Measurements from ENCODE around the gene FAM193B.

The FAM193B gene

GRCh38 chr5:177484902-177485549, 69.3 kb downstream of the FAM193B start:
- H3K36me3 ChIP-seq (ENCODE audit: control insufficient read depth, insufficient read depth, low read length) = peaks cover 49% of the 10 kb centered on the region
- H3K9me3 ChIP-seq (ENCODE audit: control insufficient read depth, insufficient read depth, low read length) = no peaks in the 10 kb centered on the region

GRCh38 chr5:177483994-177484901, 70.1 kb downstream of the FAM193B start:
- peaks cover 41% of the 10 kb centered on the region for H3K36me3 ChIP-seq (ENCODE audit: control insufficient read depth, insufficient read depth, low read length)
- H3K4me1 ChIP-seq (ENCODE audit: control insufficient read depth, insufficient read depth, low read length) = no peaks in the 10 kb centered on the region
- no peak overlapping the region for H3K4me3 ChIP-seq (ENCODE audit: low read depth, low read length)

More at GRCh38 chr5:177484902-177485549, 69.3 kb downstream of the FAM193B start:
- no peaks in the 10 kb centered on the region for H3K4me1 ChIP-seq (ENCODE audit: control insufficient read depth, insufficient read depth, low read length)
- H3K27me3 ChIP-seq (ENCODE audit: control insufficient read depth, insufficient read depth, low read length) = no peaks in the 10 kb centered on the region
- H3K9ac ChIP-seq (ENCODE audit: low read depth, low read length) = no peak overlapping the region
- no peak overlapping the region for H3K4me3 ChIP-seq (ENCODE audit: low read depth, low read length)

GRCh38 chr5:177483042-177483441, 71.3 kb downstream of the FAM193B start:
- Histone ChIP-seq H3K36me3 (ENCODE audit: control insufficient read depth, insufficient read depth, low read length) (peaks cover 30% of the 10 kb centered on the region), H3K4me3 (ENCODE audit: low read depth, low read length) (no peak overlapping the region), H3K9ac (ENCODE audit: low read depth, low read length) (no peak overlapping the region), H3K9me3 (ENCODE audit: control insufficient read depth, insufficient read depth, low read length) (no peaks in the 10 kb centered on the region), H3K27me3 (ENCODE audit: control insufficient read depth, insufficient read depth, low read length) (no peaks in the 10 kb centered on the region), H3K4me1 (ENCODE audit: control insufficient read depth, insufficient read depth, low read length) (no peaks in the 10 kb centered on the region)

More at GRCh38 chr5:177483994-177484901, 70.1 kb downstream of the FAM193B start:
- Histone ChIP-seq H3K27me3 (ENCODE audit: control insufficient read depth, insufficient read depth, low read length) (no peaks in the 10 kb centered on the region), H3K9ac (ENCODE audit: low read depth, low read length) (no peak overlapping the region), H3K9me3 (ENCODE audit: control insufficient read depth, insufficient read depth, low read length) (no peaks in the 10 kb centered on the region)

GRCh38 chr5:177482359-177482795, 72.0 kb downstream of the FAM193B start:
- Histone ChIP-seq H3K9me3 (ENCODE audit: control insufficient read depth, insufficient read depth, low read length) (no peaks in the 10 kb centered on the region), H3K4me3 (ENCODE audit: low read depth, low read length) (no peak overlapping the region), H3K4me1 (ENCODE audit: control insufficient read depth, insufficient read depth, low read length) (no peaks in the 10 kb centered on the region), H3K27me3 (ENCODE audit: control insufficient read depth, insufficient read depth, low read length) (no peaks in the 10 kb centered on the region), H3K36me3 (ENCODE audit: control insufficient read depth, insufficient read depth, low read length) (peaks cover 23% of the 10 kb centered on the region), H3K9ac (ENCODE audit: low read depth, low read length) (no peak overlapping the region)

GRCh38 chr5:177479774-177480173, 74.6 kb downstream of the FAM193B start:
- H3K36me3 ChIP-seq (ENCODE audit: control insufficient read depth, insufficient read depth, low read length) = peaks cover 13% of the 10 kb centered on the region
- H3K9me3 ChIP-seq (ENCODE audit: control insufficient read depth, insufficient read depth, low read length) = no peaks in the 10 kb centered on the region
- no peaks in the 10 kb centered on the region for H3K4me1 ChIP-seq (ENCODE audit: control insufficient read depth, insufficient read depth, low read length)
- no peaks in the 10 kb centered on the region for H3K27me3 ChIP-seq (ENCODE audit: control insufficient read depth, insufficient read depth, low read length)
- H3K4me3 ChIP-seq (ENCODE audit: low read depth, low read length) = no peak overlapping the region
- no peak overlapping the region for H3K9ac ChIP-seq (ENCODE audit: low read depth, low read length)

GRCh38 chr5:177478711-177479646, 75.4 kb downstream of the FAM193B start:
- H3K4me1 ChIP-seq (ENCODE audit: control insufficient read depth, insufficient read depth, low read length) = peaks cover 7% of the 10 kb centered on the region
- no peak overlapping the region for H3K9ac ChIP-seq (ENCODE audit: low read depth, low read length)
- no peaks in the 10 kb centered on the region for H3K9me3 ChIP-seq (ENCODE audit: control insufficient read depth, insufficient read depth, low read length)
- peaks cover 11% of the 10 kb centered on the region for H3K36me3 ChIP-seq (ENCODE audit: control insufficient read depth, insufficient read depth, low read length)
- H3K27me3 ChIP-seq (ENCODE audit: control insufficient read depth, insufficient read depth, low read length) = no peaks in the 10 kb centered on the region
- H3K4me3 ChIP-seq (ENCODE audit: low read depth, low read length) = no peak overlapping the region

- Histone ChIP-seq H3K9ac (ENCODE audit: low read depth, low read length) (no peak overlapping the region), H3K4me1 (ENCODE audit: control insufficient read depth, insufficient read depth, low read length) (peaks cover 8% of the 10 kb centered on the region), H3K27me3 (ENCODE audit: control insufficient read depth, insufficient read depth, low read length) (no peaks in the 10 kb centered on the region), H3K36me3 (ENCODE audit: control insufficient read depth, insufficient read depth, low read length) (peaks cover 2% of the 10 kb centered on the region), H3K9me3 (ENCODE audit: control insufficient read depth, insufficient read depth, low read length) (no peaks in the 10 kb centered on the region), H3K4me3 (ENCODE audit: low read depth, low read length) (no peak overlapping the region)
Observed at GRCh38 chr5:177477701-177478477, 76.5 kb downstream of the FAM193B start.

GRCh38 chr5:177476531-177477233, 77.7 kb downstream of the FAM193B start:
- Histone ChIP-seq H3K9ac (ENCODE audit: low read depth, low read length) (no peak overlapping the region), H3K27me3 (ENCODE audit: control insufficient read depth, insufficient read depth, low read length) (no peaks in the 10 kb centered on the region), H3K36me3 (ENCODE audit: control insufficient read depth, insufficient read depth, low read length) (peaks cover 6% of the 10 kb centered on the region), H3K4me1 (ENCODE audit: control insufficient read depth, insufficient read depth, low read length) (peaks cover 10% of the 10 kb centered on the region), H3K4me3 (ENCODE audit: low read depth, low read length) (no peak overlapping the region), H3K9me3 (ENCODE audit: control insufficient read depth, insufficient read depth, low read length) (no peaks in the 10 kb centered on the region)

GRCh38 chr5:177475563-177476427, 78.6 kb downstream of the FAM193B start:
- Histone ChIP-seq H3K4me3 (ENCODE audit: low read depth, low read length) (no peak overlapping the region), H3K27me3 (ENCODE audit: control insufficient read depth, insufficient read depth, low read length) (no peaks in the 10 kb centered on the region), H3K9ac (ENCODE audit: low read depth, low read length) (no peak overlapping the region), H3K9me3 (ENCODE audit: control insufficient read depth, insufficient read depth, low read length) (no peaks in the 10 kb centered on the region), H3K36me3 (ENCODE audit: control insufficient read depth, insufficient read depth, low read length) (peaks cover 14% of the 10 kb centered on the region), H3K4me1 (ENCODE audit: control insufficient read depth, insufficient read depth, low read length) (peaks cover 18% of the 10 kb centered on the region)
